ENCODE measurements around the gene WNT11. TPM values are rescaled to one million over a fixed set of nuclear protein-coding genes. Genes with fewer than 3 reads are reported as not detected.

WNT11 gene
- total and polyA plus RNA-seq, 2 of the 13 experiments (the other 11 are each of a cell fraction or from before 2014, with no cell fraction given): 0.34 to 0.66 TPM

GRCh38 chr11:76177250-76177686 is 29.0 kb downstream of the WNT11 start (continued):
- TF ChIP-seq HINFP (CRISPR knock-in tag; IDR thresholded peaks at IDR 0.05; ENCODE audit: low read depth) (0 out of 2 replicates have a peak, but pooled peaks have one; percentile 28), FOXP4 (CRISPR knock-in tag; IDR thresholded peaks at IDR 0.05) (peak; percentile 43; the same call in 1 of the 2 replicates), ZNF557 (CRISPR knock-in tag; IDR thresholded peaks at IDR 0.05) (no peak), TEAD3 (CRISPR knock-in tag; optimal IDR thresholded peaks at IDR 0.05; ENCODE audit: borderline replicate concordance) (peak; percentile 71), ZFP36L1 (CRISPR knock-in tag; IDR thresholded peaks at IDR 0.05) (no peak), ARNT2 (CRISPR knock-in tag; IDR thresholded peaks at IDR 0.05; ENCODE audit: low read depth) (no peak), ZNF414 (CRISPR knock-in tag; IDR thresholded peaks at IDR 0.05) (no peak), MZF1 (CRISPR knock-in tag; IDR thresholded peaks at IDR 0.05; ENCODE audit: borderline replicate concordance) (no peak), AGO2 (optimal IDR thresholded peaks at IDR 0.05; ENCODE audit: low read depth, low read length) (no peak), ZNF737 (CRISPR knock-in tag; IDR thresholded peaks at IDR 0.05; ENCODE audit: borderline replicate concordance) (no peak), ZNF18 (CRISPR knock-in tag; IDR thresholded peaks at IDR 0.05; ENCODE audit: insufficient replicate concordance) (no peak), ZUFSP (CRISPR knock-in tag; IDR thresholded peaks at IDR 0.05; ENCODE audit: borderline replicate concordance) (no peak), TRIM24 (CRISPR knock-in tag; IDR thresholded peaks at IDR 0.05) (no peak), TFDP1 (CRISPR knock-in tag; IDR thresholded peaks at IDR 0.05; ENCODE audit: borderline replicate concordance) (peak; percentile 37; the same call in 1 of the 2 replicates), PLSCR1 (CRISPR knock-in tag; IDR thresholded peaks at IDR 0.05; ENCODE audit: borderline replicate concordance) (no peak), NR3C1 (CRISPR knock-in tag; IDR thresholded peaks at IDR 0.05) (no peak), KLF11 (CRISPR knock-in tag; IDR thresholded peaks at IDR 0.05) (no peak), HOMEZ (CRISPR knock-in tag; IDR thresholded peaks at IDR 0.05; ENCODE audit: low read depth) (no peak)
